ENCODE data around the gene EIF2S3B. TPM values are rescaled to one million over a fixed set of nuclear protein-coding genes. Genes with fewer than 3 reads are reported as not detected.

EIF2S3B gene
- total RNA-seq, 1 donor from 2014 or later = 4.1 TPM

GRCh38 chr12:10491766-10492165 lies 13.9 kb upstream of the EIF2S3B start:
- TF ChIP-seq CTCF (IDR thresholded peaks at IDR 0.05; ENCODE audit: partially characterized antibody, unreplicated experiment) = no peak
- Mint-ChIP-seq H3K36me3 (ENCODE audit: unreplicated experiment) (no peaks in the 10 kb centered on the region), H3K9me3 (ENCODE audit: unreplicated experiment) (no peaks in the 10 kb centered on the region), H3K27ac (ENCODE audit: unreplicated experiment) (no peak overlapping the region), H3K4me3 (ENCODE audit: unreplicated experiment) (no peak overlapping the region), H3K27me3 (ENCODE audit: unreplicated experiment) (no peaks in the 10 kb centered on the region), H3K4me1 (ENCODE audit: low read depth, unreplicated experiment) (no peaks in the 10 kb centered on the region)
- DNase-seq = no peak

GRCh38 chr12:10497602-10498001 lies 8.1 kb upstream of the EIF2S3B start:
- H3K4me1 Mint-ChIP-seq (ENCODE audit: low read depth, unreplicated experiment) = no peaks in the 10 kb centered on the region
- no peak for DNase-seq
- no peak for TF ChIP-seq CTCF (IDR thresholded peaks at IDR 0.05; ENCODE audit: partially characterized antibody, unreplicated experiment)
- H3K27ac Mint-ChIP-seq (ENCODE audit: unreplicated experiment) = no peak overlapping the region
- H3K27me3 Mint-ChIP-seq (ENCODE audit: unreplicated experiment) = no peaks in the 10 kb centered on the region
- H3K4me3 Mint-ChIP-seq (ENCODE audit: unreplicated experiment) = no peak overlapping the region
- no peaks in the 10 kb centered on the region for H3K9me3 Mint-ChIP-seq (ENCODE audit: unreplicated experiment)
- H3K36me3 Mint-ChIP-seq (ENCODE audit: unreplicated experiment) = no peaks in the 10 kb centered on the region

- Mint-ChIP-seq H3K9me3 (ENCODE audit: unreplicated experiment) (no peaks in the 10 kb centered on the region), H3K4me3 (ENCODE audit: unreplicated experiment) (no peak overlapping the region), H3K4me1 (ENCODE audit: low read depth, unreplicated experiment) (no peaks in the 10 kb centered on the region), H3K27me3 (ENCODE audit: unreplicated experiment) (no peaks in the 10 kb centered on the region), H3K36me3 (ENCODE audit: unreplicated experiment) (no peaks in the 10 kb centered on the region), H3K27ac (ENCODE audit: unreplicated experiment) (no peak overlapping the region)
- no peak for DNase-seq
- TF ChIP-seq CTCF (IDR thresholded peaks at IDR 0.05; ENCODE audit: partially characterized antibody, unreplicated experiment) = no peak
These were observed 7.6 kb upstream of the EIF2S3B start for GRCh38 chr12:10498042-10498441.

- Mint-ChIP-seq H3K27ac (ENCODE audit: unreplicated experiment) (no peak overlapping the region), H3K4me3 (ENCODE audit: unreplicated experiment) (no peak overlapping the region), H3K9me3 (ENCODE audit: unreplicated experiment) (no peaks in the 10 kb centered on the region), H3K4me1 (ENCODE audit: low read depth, unreplicated experiment) (no peaks in the 10 kb centered on the region), H3K36me3 (ENCODE audit: unreplicated experiment) (no peaks in the 10 kb centered on the region), H3K27me3 (ENCODE audit: unreplicated experiment) (no peaks in the 10 kb centered on the region)
- DNase-seq = no peak
- no peak for TF ChIP-seq CTCF (IDR thresholded peaks at IDR 0.05; ENCODE audit: partially characterized antibody, unreplicated experiment)
These were observed 4.7 kb upstream of the EIF2S3B start for GRCh38 chr12:10501030-10501429.

GRCh38 chr12:10503460-10503859 lies 2.2 kb upstream of the EIF2S3B start:
- Mint-ChIP-seq H3K36me3 (ENCODE audit: unreplicated experiment) (no peaks in the 10 kb centered on the region), H3K9me3 (ENCODE audit: unreplicated experiment) (no peaks in the 10 kb centered on the region), H3K27ac (ENCODE audit: unreplicated experiment) (no peak overlapping the region), H3K27me3 (ENCODE audit: unreplicated experiment) (no peaks in the 10 kb centered on the region), H3K4me1 (ENCODE audit: low read depth, unreplicated experiment) (no peaks in the 10 kb centered on the region), H3K4me3 (ENCODE audit: unreplicated experiment) (no peak overlapping the region)
- TF ChIP-seq CTCF (IDR thresholded peaks at IDR 0.05; ENCODE audit: partially characterized antibody, unreplicated experiment) = no peak
- no peak for DNase-seq
